Activated naive CD8-positive, alpha-beta T cell treated with anti-CD3 and anti-CD28 coated beads for 36 hours (primary cell): ENCODE measurements around the gene CYFIP2. TPM values are rescaled to one million over a fixed set of nuclear protein-coding genes. Genes with fewer than 3 reads are reported as not detected.

Source experiments
- DNase-seq: peaks from one replicate; pipeline ENCODE4 v3.0.0; 2021
- H3K27ac Mint-ChIP-seq: one replicate; pipeline ENCODE4 v1.8.0; 2022; ENCODE audit warnings: mild to moderate bottlenecking, moderate library complexity, mixed read lengths
- H3K27me3 Mint-ChIP-seq: one replicate; pipeline ENCODE4 v1.8.0; 2022; ENCODE audit warnings: mild to moderate bottlenecking, mixed read lengths
- H3K36me3 Mint-ChIP-seq: one replicate; pipeline ENCODE4 v1.8.0; 2021; ENCODE audit warnings: mild to moderate bottlenecking, mixed read lengths
- H3K4me1 Mint-ChIP-seq: one replicate; pipeline ENCODE4 v1.8.0; 2021; ENCODE audit warnings: mixed read lengths
- H3K4me3 Mint-ChIP-seq: one replicate; pipeline ENCODE4 v1.8.0; 2022; ENCODE audit warnings: mild to moderate bottlenecking, moderate library complexity, mixed read lengths
- H3K9me3 Mint-ChIP-seq: one replicate; pipeline ENCODE4 v1.8.0; 2022; ENCODE audit warnings: mixed read lengths
- total RNA-seq, 2 experiments: library from RNA; stranded (reverse); gene quantifications; one replicate each; pipeline ENCODE4 v1.2.3, GENCODE V29; 2021

Gene CYFIP2
- total RNA-seq, 2 experiments from 2014 or later, result 324 to 325 TPM

DNA sequence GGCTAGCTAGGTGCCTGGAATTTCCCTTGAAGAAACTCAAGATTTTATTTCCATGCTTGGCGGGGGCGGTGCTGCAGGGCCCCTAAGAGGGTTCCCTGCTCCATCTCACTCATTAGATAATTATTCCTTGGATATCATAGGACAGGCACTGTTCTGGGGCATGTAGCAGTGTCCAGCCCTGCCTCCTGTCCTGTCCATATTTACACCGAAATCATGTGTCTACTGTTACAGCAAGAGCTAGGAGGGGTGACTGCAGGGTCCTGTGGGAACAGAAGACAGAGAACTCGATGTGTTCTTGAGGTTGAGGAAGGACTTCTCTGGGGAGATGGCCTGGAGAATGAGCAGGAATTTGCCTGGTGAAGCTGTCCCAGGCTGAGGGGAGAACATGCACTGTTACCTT is 96.6 kb downstream of the CYFIP2 start:
- Mint-ChIP-seq H3K4me3 (no peak overlapping the region), H3K4me1 (peaks cover 2% of the 10 kb centered on the region), H3K36me3 (peaks cover 38% of the 10 kb centered on the region), H3K9me3 (no peaks in the 10 kb centered on the region), H3K27ac (peak overlapping the region; percentile 73), H3K27me3 (no peaks in the 10 kb centered on the region)
- DNase-seq, result no peak

DNA sequence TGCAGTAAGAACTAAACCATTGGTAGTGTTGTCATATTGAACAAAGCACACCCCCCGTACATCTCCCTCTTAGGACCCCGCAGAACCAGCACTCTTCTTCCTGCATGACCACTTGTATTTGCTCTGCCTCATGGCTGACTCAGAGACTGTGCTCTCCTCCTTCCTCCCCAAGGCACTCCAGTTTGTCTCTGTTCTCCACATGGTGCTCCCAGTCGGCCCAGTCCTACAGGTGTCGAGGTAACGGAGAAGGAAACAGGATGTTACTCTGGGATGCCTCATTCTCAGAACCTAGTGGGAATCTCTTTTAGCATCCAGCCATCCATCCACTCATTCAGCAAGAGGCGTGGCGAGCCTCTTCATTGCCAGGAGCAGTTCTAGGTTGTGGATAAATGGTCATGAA is 97.1 kb downstream of the CYFIP2 start:
- no peak for DNase-seq
- H3K4me1 Mint-ChIP-seq, result peaks cover 2% of the 10 kb centered on the region
- peaks cover 38% of the 10 kb centered on the region for H3K36me3 Mint-ChIP-seq
- H3K9me3 Mint-ChIP-seq, result no peaks in the 10 kb centered on the region
- no peaks in the 10 kb centered on the region for H3K27me3 Mint-ChIP-seq
- peak overlapping the region; percentile 68 for H3K27ac Mint-ChIP-seq
- no peak overlapping the region for H3K4me3 Mint-ChIP-seq

DNA sequence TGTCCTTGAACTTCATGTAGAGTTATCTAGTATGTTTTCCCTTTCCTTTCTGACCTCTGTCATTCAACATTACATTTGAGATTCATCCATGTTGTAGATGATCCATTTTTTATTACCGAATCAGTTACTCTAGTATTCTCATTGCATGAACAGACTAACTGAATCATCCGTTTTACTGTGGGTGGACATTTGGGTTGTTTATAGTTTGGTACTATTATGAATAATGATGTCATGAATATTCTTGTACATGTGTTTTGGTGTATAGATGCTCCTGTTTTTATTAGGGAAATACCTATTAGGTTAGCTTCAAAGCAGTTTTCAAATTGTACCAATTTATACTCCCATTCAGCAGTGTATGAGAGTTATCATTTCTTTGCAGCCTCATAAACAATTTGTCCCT is 99.8 kb downstream of the CYFIP2 start:
- H3K27ac Mint-ChIP-seq, result peak overlapping the region; percentile 47
- H3K27me3 Mint-ChIP-seq, result no peaks in the 10 kb centered on the region
- H3K36me3 Mint-ChIP-seq, result peaks cover 32% of the 10 kb centered on the region
- no peaks in the 10 kb centered on the region for H3K9me3 Mint-ChIP-seq
- peaks cover 8% of the 10 kb centered on the region for H3K4me1 Mint-ChIP-seq
- no peak for DNase-seq
- H3K4me3 Mint-ChIP-seq, result no peak overlapping the region

DNA sequence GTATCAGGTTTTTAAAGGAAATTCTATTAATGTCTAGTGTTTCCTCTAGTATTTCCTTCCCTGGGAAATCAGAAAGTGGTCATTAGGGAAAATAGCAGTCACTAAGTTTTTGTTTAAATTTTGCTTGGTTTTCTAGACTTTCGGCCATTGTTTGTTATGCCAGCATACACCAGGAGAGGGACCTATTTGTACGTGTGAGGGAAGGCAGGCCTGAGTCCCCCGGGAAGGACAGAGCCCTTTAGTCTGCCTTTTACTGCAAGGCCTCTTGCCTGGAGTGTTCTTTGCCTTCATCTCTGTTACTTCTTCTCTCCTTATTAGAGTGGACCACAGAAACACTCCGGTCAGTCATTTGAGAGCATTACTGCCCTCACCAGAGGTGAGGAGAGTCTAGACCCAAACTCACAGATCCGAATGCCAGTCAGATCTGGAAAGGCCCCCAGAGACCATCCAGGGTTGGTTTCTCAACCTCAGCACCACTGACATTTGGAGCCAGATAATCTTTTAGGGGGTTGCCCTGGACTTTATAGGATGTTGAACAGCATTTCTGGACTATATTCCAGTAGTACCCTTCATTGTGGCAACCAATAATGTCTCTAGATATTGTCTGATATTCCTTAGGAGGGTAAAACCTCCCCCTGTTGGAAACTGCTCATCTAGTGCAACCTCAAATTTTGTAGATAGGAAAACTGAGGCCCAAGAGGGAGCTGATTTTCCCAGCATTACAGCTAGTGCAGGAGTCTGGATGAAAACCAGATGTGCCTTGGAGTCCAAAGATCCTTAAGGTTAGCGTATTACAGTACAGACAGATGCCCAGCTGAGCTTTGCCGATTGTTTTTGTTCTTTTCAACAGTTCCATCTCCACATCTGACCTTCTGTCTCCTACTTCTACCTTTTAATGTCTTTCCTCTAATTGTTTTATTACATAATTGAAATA is 101.1 kb downstream of the CYFIP2 start:
- Mint-ChIP-seq H3K9me3 (no peaks in the 10 kb centered on the region), H3K27ac (peak overlapping the region; percentile 68), H3K27me3 (no peaks in the 10 kb centered on the region), H3K4me3 (no peak overlapping the region), H3K4me1 (peaks cover 6% of the 10 kb centered on the region), H3K36me3 (peaks cover 27% of the 10 kb centered on the region)
- no peak for DNase-seq

DNA sequence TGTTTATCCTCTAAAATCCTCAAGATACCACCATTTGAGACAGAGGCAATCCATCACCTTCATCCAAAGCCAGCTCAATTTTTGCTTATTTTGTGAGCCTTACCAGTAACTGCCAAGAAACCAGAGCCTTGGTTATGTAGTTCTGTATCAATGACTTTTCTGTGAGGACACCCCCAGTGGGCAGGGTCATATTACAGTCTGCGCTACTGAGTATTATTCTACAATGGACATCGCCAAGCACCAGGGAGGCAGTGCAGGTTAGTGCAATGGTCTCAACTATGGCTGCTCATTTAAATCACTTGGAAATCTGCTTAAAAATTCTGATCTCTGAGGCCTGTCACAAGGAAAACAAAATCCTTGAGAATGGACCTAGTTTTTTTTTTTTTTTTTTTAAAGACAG is 103.6 kb downstream of the CYFIP2 start:
- H3K4me3 Mint-ChIP-seq, result no peak overlapping the region
- peaks cover 6% of the 10 kb centered on the region for H3K4me1 Mint-ChIP-seq
- H3K27ac Mint-ChIP-seq, result no peak overlapping the region
- no peaks in the 10 kb centered on the region for H3K9me3 Mint-ChIP-seq
- H3K27me3 Mint-ChIP-seq, result no peaks in the 10 kb centered on the region
- peaks cover 22% of the 10 kb centered on the region for H3K36me3 Mint-ChIP-seq
- no peak for DNase-seq

DNA sequence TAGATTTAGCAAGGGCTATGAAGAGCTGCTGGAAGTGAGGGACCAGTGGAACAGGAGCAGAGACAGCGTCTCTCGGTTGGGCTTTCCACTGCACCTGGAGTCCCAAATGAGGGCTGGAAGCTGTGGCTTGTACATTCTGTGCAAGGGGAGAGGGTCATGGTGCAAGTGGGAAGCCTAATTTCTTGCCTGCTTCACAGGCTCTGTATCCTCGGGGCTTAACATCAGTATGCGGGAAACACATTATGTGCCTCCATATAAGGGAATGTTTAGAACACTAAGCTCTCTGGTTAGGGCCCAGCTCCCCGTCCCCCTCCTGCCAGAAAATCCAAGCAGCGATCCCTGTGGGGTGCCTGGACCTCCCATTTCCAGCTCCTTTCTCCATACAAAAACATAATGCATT is 105.0 kb downstream of the CYFIP2 start:
- no peak overlapping the region for H3K27ac Mint-ChIP-seq
- H3K27me3 Mint-ChIP-seq, result no peaks in the 10 kb centered on the region
- H3K4me1 Mint-ChIP-seq, result peaks cover 6% of the 10 kb centered on the region
- no peak overlapping the region for H3K4me3 Mint-ChIP-seq
- H3K36me3 Mint-ChIP-seq, result peaks cover 17% of the 10 kb centered on the region
- DNase-seq, result no peak
- no peaks in the 10 kb centered on the region for H3K9me3 Mint-ChIP-seq

DNA sequence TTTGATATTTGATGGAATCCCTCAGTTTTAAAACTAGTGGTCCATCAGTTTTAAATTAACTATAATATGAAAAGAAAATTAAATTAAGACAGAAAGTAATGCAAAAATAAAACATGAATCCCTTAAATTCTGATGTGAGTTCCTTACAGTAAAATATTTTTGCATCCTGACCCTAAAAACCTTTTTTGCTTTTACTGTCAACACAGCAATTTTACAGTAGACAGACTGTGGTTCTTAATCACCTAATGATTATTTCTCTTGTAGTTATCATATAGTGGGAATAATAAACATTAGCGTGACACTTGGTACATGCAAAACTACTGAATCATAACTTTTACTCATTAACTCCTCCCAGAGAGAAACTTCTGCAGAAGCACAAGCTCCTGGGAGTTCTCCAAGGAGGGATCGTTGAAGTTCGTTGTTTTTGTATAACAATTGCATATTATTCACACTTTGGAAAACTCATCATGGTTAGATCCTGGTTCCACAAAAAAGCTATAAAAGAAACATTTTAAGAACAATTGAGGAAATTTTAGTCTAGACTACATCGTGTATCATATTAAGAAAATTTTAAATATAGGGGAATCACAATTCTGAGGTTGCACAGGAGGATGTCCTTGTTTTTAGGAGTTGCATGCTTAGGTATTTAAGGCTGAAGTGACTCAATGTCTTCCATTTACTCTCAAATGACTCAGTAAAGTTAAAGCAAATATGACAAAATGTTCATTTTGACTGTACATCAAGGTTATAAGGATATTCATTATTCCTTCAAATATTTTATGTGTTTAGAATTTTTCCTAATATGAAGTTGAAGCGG is 105.9 kb downstream of the CYFIP2 start:
- Mint-ChIP-seq H3K9me3 (no peaks in the 10 kb centered on the region), H3K4me3 (no peak overlapping the region), H3K27ac (no peak overlapping the region), H3K36me3 (peaks cover 23% of the 10 kb centered on the region), H3K27me3 (no peaks in the 10 kb centered on the region), H3K4me1 (peaks cover 6% of the 10 kb centered on the region)
- DNase-seq, result no peak

DNA sequence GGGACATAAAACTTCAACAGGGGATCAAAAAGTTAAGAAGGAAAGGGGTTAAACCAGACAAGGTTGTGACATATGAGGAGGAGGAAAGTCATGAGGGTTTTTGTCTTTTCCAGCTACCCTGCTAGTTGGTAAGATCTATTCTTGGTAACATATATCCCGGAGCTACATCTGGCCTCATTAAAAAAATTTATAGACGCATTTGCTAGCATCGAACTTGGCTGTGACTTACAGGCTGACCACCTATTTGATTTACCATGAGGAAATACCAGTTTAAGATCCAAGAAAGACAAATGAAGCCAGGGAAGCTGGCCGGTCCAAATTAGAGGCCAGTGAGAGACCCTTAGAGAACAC is 106.5 kb downstream of the CYFIP2 start:
- Mint-ChIP-seq H3K4me1 (peaks cover 11% of the 10 kb centered on the region), H3K27me3 (no peaks in the 10 kb centered on the region), H3K27ac (no peak overlapping the region), H3K9me3 (no peaks in the 10 kb centered on the region), H3K36me3 (peaks cover 28% of the 10 kb centered on the region), H3K4me3 (no peak overlapping the region)
- no peak for DNase-seq

DNA sequence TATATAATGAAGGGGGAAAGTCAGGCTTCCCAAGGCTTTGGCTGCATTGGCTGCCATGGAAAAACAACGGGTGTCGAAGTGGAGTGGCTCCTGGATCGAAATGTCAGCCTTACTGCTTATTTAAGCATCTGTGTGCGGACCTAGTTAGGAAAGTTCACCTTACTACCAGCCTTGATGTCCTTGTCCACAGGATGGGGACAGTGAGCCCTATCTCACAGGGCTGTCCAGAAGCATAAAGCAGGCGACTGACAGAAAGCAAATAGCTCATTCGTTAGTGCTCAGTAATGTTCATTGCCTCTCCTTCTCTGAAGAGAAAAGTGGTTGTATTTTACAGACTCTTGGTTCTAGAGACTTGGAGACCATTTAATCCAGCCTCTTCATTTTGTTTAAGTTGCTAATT is 112.6 kb downstream of the CYFIP2 start:
- Mint-ChIP-seq H3K27ac (peak overlapping the region; percentile 13), H3K36me3 (peaks cover 33% of the 10 kb centered on the region), H3K27me3 (no peaks in the 10 kb centered on the region), H3K9me3 (no peaks in the 10 kb centered on the region), H3K4me1 (peaks cover 12% of the 10 kb centered on the region), H3K4me3 (no peak overlapping the region)
- DNase-seq, result no peak

DNA sequence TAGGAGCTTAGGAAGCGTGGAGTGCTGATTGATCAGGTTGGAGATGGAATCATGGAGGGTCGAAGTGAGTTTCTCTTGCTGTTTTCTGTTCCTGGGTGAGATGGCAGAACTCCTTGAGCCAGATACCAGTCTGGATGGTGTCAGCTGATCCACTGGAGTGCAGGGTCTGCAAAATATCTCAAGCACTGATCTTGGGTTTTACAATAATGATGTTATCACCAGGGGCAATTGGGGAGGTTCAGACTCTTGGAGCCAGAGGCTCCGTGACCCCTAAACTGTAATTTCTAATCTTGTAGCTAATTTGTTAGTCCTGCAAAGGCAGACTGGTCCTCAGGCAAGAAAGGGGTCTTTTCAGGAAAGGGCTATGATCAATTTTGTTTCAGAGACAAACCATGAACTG is 114.1 kb downstream of the CYFIP2 start:
- Mint-ChIP-seq H3K36me3 (peaks cover 38% of the 10 kb centered on the region), H3K4me3 (no peak overlapping the region), H3K27me3 (no peaks in the 10 kb centered on the region), H3K4me1 (peaks cover 12% of the 10 kb centered on the region), H3K27ac (peak overlapping the region; percentile 57), H3K9me3 (no peaks in the 10 kb centered on the region)
- no peak for DNase-seq

DNA sequence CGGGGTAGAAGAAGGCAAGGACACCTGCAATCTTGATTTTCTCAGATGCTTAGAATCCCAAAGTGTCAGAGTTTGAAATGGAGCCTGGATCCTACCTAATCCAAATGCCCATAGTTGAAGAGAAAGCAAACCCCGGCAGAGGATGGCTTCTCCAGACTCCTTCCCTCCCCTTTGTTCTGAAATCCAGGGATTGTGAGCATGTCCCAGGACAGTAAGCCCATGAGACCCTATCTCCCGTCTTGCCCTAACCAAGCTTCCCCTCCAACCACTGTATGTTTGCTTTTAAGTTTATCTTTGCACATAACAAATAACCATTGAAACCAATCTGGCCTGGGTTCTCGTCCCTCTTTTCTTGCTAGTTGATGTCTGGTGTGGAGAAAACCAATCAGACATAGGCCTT is 115.8 kb downstream of the CYFIP2 start:
- Mint-ChIP-seq H3K36me3 (peaks cover 34% of the 10 kb centered on the region), H3K4me3 (no peak overlapping the region), H3K9me3 (no peaks in the 10 kb centered on the region), H3K4me1 (peaks cover 12% of the 10 kb centered on the region), H3K27ac (peak overlapping the region; percentile 38), H3K27me3 (no peaks in the 10 kb centered on the region)
- no peak for DNase-seq

DNA sequence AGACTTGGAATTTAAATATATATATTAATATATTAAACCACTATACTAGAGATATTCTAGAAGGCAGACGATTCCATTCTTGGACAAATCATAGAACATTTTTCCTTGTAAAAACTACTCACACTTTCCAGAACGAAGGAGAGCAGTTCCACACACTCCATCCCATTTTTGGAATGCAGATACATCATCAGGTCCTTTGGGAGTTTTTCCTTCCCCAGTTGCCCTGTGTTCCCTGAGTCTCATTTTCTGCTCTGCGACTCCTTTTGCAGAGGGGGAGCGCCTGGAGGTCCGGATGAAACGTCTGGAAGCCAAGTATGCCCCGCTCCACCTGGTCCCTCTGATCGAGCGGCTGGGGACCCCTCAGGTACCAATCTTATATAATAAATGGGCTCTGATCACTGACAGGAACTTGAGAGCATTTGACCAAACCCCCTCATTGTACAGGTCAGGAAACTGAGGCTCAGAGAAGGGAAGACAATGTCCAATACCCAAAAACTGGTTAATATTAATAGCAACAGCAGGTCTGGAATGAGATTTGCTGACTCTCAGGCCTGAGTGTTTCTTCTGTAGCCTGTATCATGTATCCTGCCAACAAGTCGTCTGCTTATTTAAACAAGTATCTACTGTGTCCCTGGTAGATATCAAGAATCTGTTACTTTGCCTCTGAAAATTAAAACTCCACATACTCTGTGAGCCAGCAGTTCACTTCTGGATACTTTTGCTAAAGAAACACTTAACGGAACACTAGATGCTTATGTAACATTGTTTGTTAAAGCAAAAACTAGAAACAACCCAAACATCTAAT is 117.3 kb downstream of the CYFIP2 start:
- no peaks in the 10 kb centered on the region for H3K9me3 Mint-ChIP-seq

DNA sequence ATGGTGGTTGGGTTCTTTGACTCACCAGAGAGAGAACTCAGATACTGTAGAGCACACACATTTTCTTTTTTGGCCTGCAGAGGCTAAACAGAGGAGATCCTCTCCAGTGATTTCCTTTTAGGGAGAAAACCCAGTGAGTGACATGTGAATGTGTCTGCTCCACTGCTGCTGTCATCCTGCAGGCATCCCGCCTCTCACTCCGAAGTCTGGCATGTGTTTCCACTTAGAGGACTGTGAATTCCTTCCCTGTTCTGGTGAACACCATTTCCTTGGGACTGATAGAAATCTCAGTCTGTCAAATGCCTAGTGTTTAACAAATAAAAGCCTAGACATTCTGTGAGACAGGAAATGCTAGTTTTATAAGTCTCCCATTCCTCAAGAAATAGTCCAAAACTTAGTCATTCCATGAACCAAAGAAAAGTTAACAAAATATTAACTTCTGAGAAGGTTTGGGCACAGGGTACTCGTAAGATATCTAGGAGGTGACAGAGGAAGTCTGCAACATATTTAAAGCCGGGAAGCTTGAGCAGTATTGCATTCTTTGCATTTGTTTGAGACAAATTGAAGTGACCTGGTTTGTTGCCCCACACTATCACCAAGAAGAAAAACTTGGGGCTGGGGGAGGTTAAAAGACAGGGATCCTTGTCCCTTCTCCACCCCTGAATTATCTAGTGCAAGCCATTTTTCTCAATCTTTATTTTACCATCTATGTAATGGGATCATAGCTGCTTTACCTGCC is 119.2 kb downstream of the CYFIP2 start:
- Mint-ChIP-seq H3K36me3 (peaks cover 35% of the 10 kb centered on the region), H3K4me3 (no peak overlapping the region), H3K9me3 (no peaks in the 10 kb centered on the region), H3K27me3 (no peaks in the 10 kb centered on the region), H3K4me1 (peaks cover 5% of the 10 kb centered on the region), H3K27ac (no peak overlapping the region)
- no peak for DNase-seq

More for the DNA sequence above, 117.3 kb downstream of the CYFIP2 start:
- Mint-ChIP-seq H3K4me1 (peaks cover 3% of the 10 kb centered on the region), H3K4me3 (no peak overlapping the region), H3K36me3 (peaks cover 33% of the 10 kb centered on the region), H3K27ac (no peak overlapping the region), H3K27me3 (no peaks in the 10 kb centered on the region)
- DNase-seq, result no peak

DNA sequence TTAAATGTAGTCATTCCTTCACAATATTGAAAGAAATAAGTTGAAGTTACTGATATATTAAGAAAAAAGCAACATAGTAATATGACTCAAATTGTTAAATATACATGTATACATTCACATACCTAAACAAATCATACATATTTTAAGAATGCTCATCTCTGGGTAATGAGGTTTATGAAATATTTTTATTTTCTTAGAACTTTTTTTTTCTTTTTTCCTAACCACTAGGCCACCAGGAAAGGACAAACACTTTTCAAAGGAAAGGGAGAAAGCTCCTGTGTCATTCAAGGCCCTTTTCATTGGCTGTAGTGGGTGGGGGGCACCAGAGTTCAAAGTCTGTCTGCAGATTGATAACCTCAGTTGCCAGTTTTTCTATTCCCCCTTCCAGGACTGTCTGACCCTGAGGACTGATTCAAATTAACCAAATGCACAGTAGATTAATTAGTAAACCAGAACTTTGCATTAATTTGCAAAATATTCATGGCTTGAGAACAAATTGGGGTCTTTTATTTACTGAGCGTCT is 121.2 kb downstream of the CYFIP2 start:
- H3K9me3 Mint-ChIP-seq, result no peaks in the 10 kb centered on the region
- H3K27me3 Mint-ChIP-seq, result no peaks in the 10 kb centered on the region
- no peak overlapping the region for H3K4me3 Mint-ChIP-seq
- DNase-seq, result no peak
- peaks cover 48% of the 10 kb centered on the region for H3K36me3 Mint-ChIP-seq
- no peak overlapping the region for H3K27ac Mint-ChIP-seq
- peaks cover 11% of the 10 kb centered on the region for H3K4me1 Mint-ChIP-seq
